Neutrophil (primary cell): Measurements from ENCODE around the gene RPRD2.

Source experiments
- H3K27ac ChIP-seq: fragments of 200-600 bp; sonication (generic); 2 replicates; pipeline ENCODE4 v1.5.1; 2016; ENCODE audit warnings: mild to moderate bottlenecking, moderate library complexity
- H3K27me3 ChIP-seq: fragments of 200-600 bp; sonication (generic); 2 replicates; pipeline ENCODE4 v1.6.0; 2016; ENCODE audit warnings: mild to moderate bottlenecking
- H3K36me3 ChIP-seq: fragments of 200-600 bp; sonication (generic); 2 replicates; pipeline ENCODE4 v1.5.1; 2017
- H3K4me1 ChIP-seq, 2 experiments: fragments of 200-600 bp in 1 of 2; sonication (generic) in 1 of 2; 1 replicate in 1 of 2; 2 replicates in 1 of 2; pipeline versions ENCODE4 v1.5.1 to v1.6.1; 2013 to 2016; ENCODE audit warnings: low read depth in 1 of 2, low read length in 1 of 2, mild to moderate bottlenecking in 1 of 2, moderate library complexity in 1 of 2; ENCODE audit not compliant: control insufficient read depth in 1 of 2, insufficient read depth in 1 of 2
- H3K4me3 ChIP-seq, 2 experiments: fragments of 200-600 bp in 1 of 2; sonication (generic) in 1 of 2; 1 replicate in 1 of 2; 2 replicates in 1 of 2; pipeline ENCODE4 v1.5.1; 2013 to 2016; ENCODE audit warnings: low read depth in 1 of 2, low read length in 1 of 2, mild to moderate bottlenecking in 1 of 2, moderate library complexity in 1 of 2
- H3K9me3 ChIP-seq: fragments of 200-600 bp; sonication (generic); 2 replicates; pipeline ENCODE4 v1.5.1; 2016
- TF ChIP-seq, protein P1 (sequence below): fragments of 200-600 bp; sonication (generic); IDR thresholded peaks from 2 replicates; pipeline ENCODE4 v1.5.1; 2016; ENCODE audit warnings: antibody characterized with exemption

RPRD2 gene

DNA sequence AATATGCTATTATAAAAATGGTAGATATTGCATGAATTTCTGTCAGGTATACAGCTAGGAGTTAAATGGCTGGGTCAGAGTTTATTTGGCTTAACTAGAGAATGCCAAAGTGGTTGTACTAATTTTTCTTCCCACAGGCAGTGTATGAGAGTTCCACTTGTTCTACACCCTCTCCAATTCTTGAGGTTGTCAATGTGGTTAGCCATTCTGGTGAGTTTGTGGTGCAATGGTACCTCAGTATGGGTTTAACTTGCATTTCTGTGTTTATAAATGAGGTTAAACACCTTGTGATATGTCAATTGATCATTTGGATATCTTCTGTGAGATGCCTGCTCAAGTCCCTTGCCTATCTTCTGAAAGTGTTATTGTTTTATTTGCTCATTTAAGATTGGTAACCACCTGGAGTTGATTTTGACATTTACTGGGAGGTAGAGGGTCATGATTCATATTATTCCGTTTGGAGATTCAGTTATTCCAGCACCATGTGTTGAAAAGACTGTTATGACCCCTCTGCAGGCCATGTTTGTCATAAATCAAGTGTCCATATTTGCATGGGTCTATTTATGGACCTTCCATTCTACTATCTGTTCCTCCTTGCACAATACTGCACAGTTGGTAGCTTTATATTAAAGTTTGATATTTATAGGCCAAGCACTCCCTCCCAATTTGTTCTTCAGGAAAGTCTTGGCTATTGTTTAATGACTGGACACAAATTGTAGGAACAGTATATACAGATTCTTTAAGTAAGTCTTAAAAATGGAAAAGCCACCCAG is 157.4 kb downstream of the RPRD2 start:
- H3K27ac ChIP-seq = no peak overlapping the region

DNA sequence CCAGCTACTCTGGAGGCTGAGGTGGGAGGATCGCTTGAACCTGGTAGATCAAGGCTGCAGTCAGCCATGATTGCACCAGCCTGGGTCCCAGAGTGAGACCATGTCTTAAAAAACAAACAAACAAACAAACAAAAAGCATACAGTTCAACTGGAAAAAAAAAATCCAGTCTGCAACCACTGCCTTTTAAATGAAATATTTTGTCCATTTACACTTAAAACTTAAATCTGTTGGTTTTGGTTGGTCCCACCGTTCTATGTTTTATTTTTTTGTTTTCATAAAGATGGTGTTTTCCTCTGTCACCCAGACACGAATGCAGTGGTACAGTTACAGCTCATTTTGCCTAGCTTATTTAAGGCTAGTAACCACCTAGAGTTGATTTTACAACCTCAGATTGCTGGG is 161.4 kb downstream of the RPRD2 start:
- no peaks in the 10 kb centered on the region for H3K27me3 ChIP-seq
- TF ChIP-seq, protein P1, sequence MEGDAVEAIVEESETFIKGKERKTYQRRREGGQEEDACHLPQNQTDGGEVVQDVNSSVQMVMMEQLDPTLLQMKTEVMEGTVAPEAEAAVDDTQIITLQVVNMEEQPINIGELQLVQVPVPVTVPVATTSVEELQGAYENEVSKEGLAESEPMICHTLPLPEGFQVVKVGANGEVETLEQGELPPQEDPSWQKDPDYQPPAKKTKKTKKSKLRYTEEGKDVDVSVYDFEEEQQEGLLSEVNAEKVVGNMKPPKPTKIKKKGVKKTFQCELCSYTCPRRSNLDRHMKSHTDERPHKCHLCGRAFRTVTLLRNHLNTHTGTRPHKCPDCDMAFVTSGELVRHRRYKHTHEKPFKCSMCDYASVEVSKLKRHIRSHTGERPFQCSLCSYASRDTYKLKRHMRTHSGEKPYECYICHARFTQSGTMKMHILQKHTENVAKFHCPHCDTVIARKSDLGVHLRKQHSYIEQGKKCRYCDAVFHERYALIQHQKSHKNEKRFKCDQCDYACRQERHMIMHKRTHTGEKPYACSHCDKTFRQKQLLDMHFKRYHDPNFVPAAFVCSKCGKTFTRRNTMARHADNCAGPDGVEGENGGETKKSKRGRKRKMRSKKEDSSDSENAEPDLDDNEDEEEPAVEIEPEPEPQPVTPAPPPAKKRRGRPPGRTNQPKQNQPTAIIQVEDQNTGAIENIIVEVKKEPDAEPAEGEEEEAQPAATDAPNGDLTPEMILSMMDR = no peak

More for the DNA sequence above, 157.4 kb downstream of the RPRD2 start:
- H3K27me3 ChIP-seq = peaks cover 6% of the 10 kb centered on the region
- no peaks in the 10 kb centered on the region for H3K36me3 ChIP-seq
- H3K9me3 ChIP-seq = no peaks in the 10 kb centered on the region
- TF ChIP-seq, protein P1 = no peak
- H3K4me1 ChIP-seq = peaks cover 0 to under 1% of the 10 kb centered on the region in 2 experiments
- no peak overlapping the region for H3K4me3 ChIP-seq

More for the DNA sequence above, 161.4 kb downstream of the RPRD2 start:
- Histone ChIP-seq H3K27ac (no peak overlapping the region), H3K9me3 (no peaks in the 10 kb centered on the region), H3K4me1 (no peaks in the 10 kb centered on the region), H3K4me3 (no peak overlapping the region), H3K36me3 (no peaks in the 10 kb centered on the region)
